GM18907 (cell line): Measurements from ENCODE around the gene CD48.
"Not testable (repeated sequence)": the region's sequence is repeated elsewhere in the genome, so short reads cannot be mapped to it uniquely, and the experiment has no call there.

ENCODE experiments used
- ATAC-seq: cut with Tn5 transposase; IDR thresholded peaks from one replicate; pipeline ENCODE4 v1.9.1; 2021; ENCODE audit warnings: mild to moderate bottlenecking, moderate library complexity; ENCODE audit not compliant: unreplicated experiment

CD48 gene

DNA sequence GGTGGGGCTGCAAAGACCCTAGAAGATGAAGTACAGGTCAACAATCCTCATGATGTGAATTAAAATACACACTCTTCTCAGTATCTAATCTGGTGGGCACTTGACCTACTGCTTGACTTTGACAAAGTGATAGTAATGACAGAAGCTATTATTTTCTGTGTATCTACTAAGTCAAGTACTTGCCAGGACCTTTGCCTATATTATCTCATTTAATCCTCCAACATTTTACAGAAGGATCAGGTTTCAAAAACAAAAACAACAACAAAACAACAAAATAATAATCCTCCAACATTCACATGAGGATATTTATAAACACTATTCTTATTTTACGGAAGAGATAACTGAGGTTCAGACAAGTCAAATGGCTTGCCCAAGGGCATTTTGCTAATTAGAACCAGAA, 4.4 kb upstream of the CD48 start:
- ATAC-seq = no peak

DNA sequence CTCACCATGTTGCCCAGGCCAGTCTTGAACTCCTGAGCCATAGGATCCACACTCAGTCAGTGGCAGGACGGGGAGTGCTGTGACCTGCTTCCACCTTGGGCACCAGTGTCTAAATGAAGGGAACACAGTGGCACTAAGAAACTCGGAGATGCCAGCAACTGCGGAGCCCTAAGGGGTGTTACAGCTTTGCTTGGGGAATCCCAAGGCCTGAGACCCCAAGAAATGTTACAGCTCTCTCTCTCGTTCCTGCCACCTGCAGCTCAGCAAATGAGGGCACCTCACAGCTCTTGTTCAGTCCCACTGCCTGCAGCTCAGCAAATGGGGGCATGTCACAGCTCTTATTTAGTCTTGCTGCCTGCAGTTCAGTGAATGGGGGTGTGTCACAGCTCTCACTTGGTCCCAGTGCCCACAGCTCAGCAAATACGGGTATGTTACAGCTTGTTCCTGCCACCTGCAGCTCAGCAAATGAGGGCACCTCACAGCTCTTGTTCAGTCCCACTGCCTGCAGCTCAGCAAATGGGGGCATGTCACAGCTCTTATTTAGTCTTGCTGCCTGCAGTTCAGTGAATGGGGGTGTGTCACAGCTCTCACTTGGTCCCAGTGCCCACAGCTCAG, 2.5 kb upstream of the CD48 start:
- ATAC-seq = not testable (repeated sequence)

- ATAC-seq = no peak
Measured at GRCh38 chr1:160713161-160713560, 1.5 kb upstream of the CD48 start.

DNA sequence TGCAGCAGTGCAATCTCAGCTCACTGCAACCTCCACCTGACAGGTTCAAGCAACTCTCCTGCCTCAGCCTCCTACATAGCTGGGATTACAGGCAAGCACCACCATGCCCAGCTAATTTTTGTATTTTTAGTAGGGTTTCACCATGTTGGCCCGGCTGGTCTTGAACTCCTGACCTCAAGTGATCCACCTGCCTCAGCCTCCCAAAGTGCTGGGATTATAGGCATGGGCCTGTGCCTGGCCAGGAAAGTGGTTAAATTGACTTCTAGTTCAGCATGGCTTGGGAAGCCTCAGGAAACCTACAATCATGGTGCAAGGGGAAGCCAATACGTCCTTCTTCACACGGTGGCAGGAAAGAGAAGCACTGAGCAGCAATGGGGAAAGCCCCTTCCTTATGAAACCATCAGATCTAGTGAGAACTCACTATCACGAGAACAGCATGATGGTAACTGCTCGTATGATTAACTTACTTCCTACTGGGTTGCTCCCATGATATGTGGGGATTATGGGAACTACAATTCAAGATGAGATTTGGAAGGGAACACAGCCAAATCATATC, 981 bp upstream of the CD48 start:
- ATAC-seq = peak; percentile 41

- ATAC-seq = no peak
Measured at GRCh38 chr1:160711276-160711601, 383 bp downstream of the CD48 start.

DNA sequence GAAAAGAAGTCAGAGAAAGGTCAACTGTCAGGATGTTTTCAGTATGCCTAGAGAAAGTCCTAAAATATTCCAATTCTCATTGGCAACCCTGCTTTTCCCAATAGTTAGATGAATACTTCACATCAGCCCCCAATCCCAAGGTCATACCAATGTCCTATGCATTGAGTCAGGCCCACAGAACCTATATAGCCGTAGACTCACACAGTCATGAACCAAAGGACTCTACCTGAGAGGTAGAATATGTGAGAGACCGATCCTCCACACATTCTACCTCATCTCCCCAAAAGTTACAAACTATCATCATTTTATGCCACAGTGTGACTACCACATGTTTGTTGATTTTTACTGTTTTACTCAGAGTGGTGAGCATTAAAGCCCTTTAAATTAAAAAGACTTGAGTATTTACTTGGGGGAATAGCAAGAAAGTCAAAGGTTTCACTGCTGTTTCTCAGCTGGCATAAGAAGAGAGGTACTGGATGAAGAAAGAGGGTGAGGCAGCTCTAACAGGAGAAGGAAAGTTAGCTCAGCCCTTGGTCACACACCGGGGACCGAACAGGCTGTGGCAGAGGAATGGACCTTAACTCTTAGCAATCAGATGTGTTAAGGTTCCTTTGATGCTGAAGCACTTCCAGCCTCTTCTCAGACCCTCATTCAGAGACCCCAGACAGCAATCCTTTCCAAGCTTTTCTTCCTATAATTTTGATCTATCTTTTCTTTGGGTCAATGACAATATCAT, 937 bp downstream of the CD48 start:
- ATAC-seq = no peak

GRCh38 chr1:160709715-160710114, 1.9 kb downstream of the CD48 start:
- ATAC-seq = no peak

DNA sequence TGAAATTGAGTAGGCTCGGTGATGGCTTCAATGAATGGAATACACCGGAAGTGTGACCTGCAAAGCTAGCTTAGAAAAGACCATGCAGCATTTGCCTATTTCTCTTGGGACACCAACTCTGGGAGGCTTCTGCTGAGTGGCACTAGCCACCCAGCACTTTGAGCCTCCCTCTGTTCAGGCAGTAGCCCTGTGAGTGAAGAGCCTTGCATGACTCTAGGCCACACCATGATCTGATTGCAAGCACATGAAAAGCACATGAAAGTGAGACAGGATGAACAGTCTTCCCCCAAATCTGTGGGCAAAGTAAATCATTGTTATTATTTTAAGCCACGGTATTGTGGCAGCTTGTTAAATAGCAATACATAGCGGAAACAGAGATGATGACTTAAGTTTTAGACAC, 2.8 kb downstream of the CD48 start:
- ATAC-seq = peak; percentile 45

DNA sequence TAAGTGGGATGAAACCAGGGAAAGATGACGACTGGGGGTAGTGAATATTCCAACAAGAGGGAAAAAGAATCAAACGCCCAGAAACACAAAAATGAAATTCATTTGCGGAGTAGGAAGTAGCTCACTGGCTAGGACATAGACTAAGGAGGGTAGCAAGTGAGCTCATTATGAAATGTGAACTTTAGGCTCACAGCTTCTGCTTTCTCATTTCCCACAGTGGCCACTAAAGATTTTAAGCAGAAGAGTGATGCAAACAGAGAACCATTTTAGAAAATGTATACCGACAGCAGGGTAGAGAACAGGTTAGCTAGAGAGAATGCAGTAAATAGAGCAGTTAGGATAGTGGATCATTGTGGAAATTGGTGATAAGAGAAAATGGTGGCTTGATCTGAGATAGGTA, 3.5 kb downstream of the CD48 start:
- ATAC-seq = no peak

DNA sequence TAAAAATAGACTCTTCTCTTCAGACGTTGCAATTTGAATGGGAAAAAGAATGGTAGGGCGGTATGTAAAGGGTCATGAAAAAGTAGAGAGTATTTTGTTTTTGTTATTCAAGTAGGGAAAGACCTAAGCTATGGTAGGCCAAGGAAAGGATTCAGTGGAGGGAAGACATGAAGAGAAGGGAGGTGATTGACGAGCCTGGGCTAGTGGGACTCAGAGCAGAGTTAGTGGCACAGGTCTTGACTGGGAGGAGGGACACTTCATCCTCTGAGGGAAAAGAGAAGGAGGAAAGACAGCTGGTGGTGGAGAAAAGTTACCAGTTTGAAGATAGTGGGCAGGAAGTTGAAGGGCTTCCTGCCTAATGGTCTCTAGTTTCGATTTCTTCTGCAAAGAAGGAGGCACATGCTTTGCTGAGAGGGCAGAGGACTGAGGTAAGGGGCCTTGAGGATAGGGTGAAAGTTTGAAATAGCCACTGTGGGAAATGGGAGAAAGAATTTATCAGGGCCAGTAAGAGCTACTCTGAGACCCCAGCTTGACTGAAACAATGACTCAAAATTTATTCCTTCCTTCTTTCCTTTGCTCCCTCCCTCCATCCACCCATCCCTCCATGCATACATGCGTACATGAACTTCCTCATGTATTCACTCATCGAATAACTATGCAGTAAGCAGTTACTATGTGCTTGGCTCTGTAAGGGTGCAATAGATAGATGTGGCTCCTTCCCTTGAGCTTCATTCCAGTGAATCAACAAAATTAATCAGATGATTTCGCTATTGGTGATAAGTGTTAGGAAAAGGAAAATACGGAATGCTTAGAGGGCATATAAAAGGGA, 4.2 kb downstream of the CD48 start:
- ATAC-seq = no peak

GRCh38 chr1:160706526-160707235, 4.9 kb downstream of the CD48 start:
- no peak for ATAC-seq

GRCh38 chr1:160705742-160706141, 5.9 kb downstream of the CD48 start:
- no peak for ATAC-seq

DNA sequence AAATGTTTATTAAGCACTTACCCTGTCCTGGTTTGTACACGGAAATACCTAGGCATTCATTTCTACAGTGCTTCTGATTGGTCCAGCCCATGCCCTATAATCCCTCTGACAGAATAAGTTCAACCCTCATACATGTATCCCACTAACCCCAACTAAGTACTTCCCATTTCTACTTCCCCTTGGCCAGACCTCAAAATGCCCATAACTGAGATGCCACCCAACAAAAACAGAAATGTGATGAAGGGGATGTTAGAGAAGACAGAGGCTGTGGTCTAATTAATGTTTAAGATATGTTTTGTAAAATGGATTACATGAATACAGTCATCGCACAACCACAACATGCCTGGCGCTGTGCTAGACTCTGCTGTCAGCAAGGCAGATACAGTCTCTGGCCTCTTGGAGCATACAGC, 6.4 kb downstream of the CD48 start:
- ATAC-seq = not testable (repeated sequence)

- no peak for ATAC-seq
Measured at GRCh38 chr1:160704250-160704649, 7.4 kb downstream of the CD48 start.

DNA sequence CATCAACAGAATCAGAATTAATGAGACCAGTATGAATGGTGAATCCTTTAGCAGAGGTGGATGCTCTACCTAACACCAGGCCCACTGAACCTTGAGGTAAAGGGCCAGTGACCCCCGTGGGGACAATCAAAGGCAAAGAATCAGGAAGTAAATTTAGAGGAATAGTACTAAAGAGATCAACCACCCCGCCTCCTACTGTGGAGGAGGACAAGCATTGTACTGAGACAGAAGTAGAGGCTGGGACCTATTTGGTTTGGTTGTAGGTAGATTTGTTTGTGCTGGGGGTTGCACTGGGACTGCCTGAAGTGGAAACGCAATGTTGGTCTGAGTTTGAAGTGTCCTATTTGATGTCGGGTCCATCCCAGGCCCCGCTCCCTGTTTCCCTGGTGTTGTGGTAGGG, 9.5 kb downstream of the CD48 start:
- ATAC-seq = no peak

DNA sequence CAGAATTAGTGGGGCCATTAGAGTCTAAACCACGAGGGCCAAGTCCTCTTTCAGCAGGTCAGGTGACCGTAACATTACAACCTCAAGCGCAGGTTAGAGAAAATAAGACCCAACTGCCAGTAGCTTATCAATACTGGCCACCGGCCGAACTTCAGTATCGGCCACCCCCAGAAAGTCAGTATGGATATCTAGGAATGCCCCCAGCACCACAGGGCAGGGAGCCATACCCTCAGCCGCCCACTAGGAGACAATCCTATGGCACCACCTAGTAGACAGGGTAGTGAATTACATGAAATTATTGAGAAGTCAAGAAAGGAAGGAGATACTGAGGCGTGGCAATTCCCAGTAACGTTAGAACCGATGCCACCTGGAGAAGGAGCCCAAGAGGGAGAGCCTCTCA, 19.2 kb downstream of the CD48 start:
- ATAC-seq = not testable (repeated sequence)

- no peak for ATAC-seq
Measured at GRCh38 chr1:160685266-160685665, 26.4 kb downstream of the CD48 start.

- ATAC-seq = peak; percentile 37
Measured at GRCh38 chr1:160682983-160683865, 28.4 kb downstream of the CD48 start.

GRCh38 chr1:160681891-160682140, 29.8 kb downstream of the CD48 start:
- ATAC-seq = no peak
